A673 (cell line): Measurements from ENCODE around the gene PPFIA2. TPM values are rescaled to one million over a fixed set of nuclear protein-coding genes. Genes with fewer than 3 reads are reported as not detected.

Experiments
- BruUV-seq: library from RNA; stranded (reverse); fragments of 400-500 nt; replicated peaks from 2 replicates; lab custom pipeline; 2021; lab: Mats Ljungman, UMichigan
- CTCF ChIA-PET: fragments of 300-600 bp; sonication (Branson Sonifier 250); formaldehyde crosslinking; loops from one replicate; lab custom pipeline; 2022; ENCODE audit warnings: antibody characterized with exemption; lab: Charles Lee
- POLR2A ChIA-PET: fragments of 300-600 bp; sonication (Branson Sonifier 250); formaldehyde crosslinking; loops from one replicate; lab custom pipeline; 2022; ENCODE audit warnings: antibody characterized with exemption; ENCODE audit not compliant: low non-redundant PET; lab: Charles Lee
- DNase-seq: peaks from one replicate; pipeline ENCODE4 v3.0.0-alpha.2; 2015; ENCODE audit warnings: low spot score
- H3K27ac ChIP-seq: fragments of 200-600 bp; sonication (generic); 2 replicates; pipeline ENCODE4 v1.5.1; 2016; ENCODE audit warnings: mixed run types, low read depth, mild to moderate bottlenecking, mixed read lengths, antibody characterized with exemption, low read length; ENCODE audit not compliant: poor library complexity, severe bottlenecking
- H3K27me3 ChIP-seq: fragments of 200-600 bp; sonication (generic); replicated peaks from 2 replicates; pipeline ENCODE4 v1.6.1; 2017; ENCODE audit warnings: mixed run types, low read depth, mild to moderate bottlenecking, mixed read lengths, antibody characterized with exemption, low read length; ENCODE audit not compliant: insufficient read depth, poor library complexity
- H3K36me3 ChIP-seq: fragments of 200-600 bp; sonication (generic); 2 replicates; pipeline ENCODE4 v1.6.1; 2016; ENCODE audit warnings: mixed run types, mild to moderate bottlenecking, mixed read lengths, antibody characterized with exemption, low read length; ENCODE audit not compliant: insufficient read depth, poor library complexity, severe bottlenecking
- H3K4me1 ChIP-seq: fragments of 200-600 bp; sonication (generic); 2 replicates; pipeline ENCODE4 v1.6.1; 2017; ENCODE audit warnings: mixed run types, mild to moderate bottlenecking, mixed read lengths, antibody characterized with exemption, low read length; ENCODE audit not compliant: insufficient read depth, poor library complexity, severe bottlenecking
- H3K4me3 ChIP-seq: fragments of 200-600 bp; sonication (generic); 2 replicates; pipeline ENCODE4 v1.5.1; 2016; ENCODE audit warnings: low read depth, mixed run types, mild to moderate bottlenecking, mixed read lengths, low read length; ENCODE audit not compliant: poor library complexity, severe bottlenecking
- H3K9me3 ChIP-seq: fragments of 200-600 bp; sonication (generic); 2 replicates; pipeline ENCODE4 v1.6.1; 2016; ENCODE audit warnings: mixed run types, low read depth, mild to moderate bottlenecking, mixed read lengths, antibody characterized with exemption, low read length; ENCODE audit not compliant: poor library complexity, severe bottlenecking
- EZH2 ChIP-seq: fragments of 200-600 bp; sonication (generic); IDR thresholded peaks from 2 replicates; pipeline ENCODE4 v1.6.1; 2017; ENCODE audit warnings: borderline replicate concordance, low read depth, mild to moderate bottlenecking, mixed read lengths, antibody characterized with exemption, low read length; ENCODE audit not compliant: poor library complexity, severe bottlenecking
- intact Hi-C: fragments of 100-400 bp; cut with micrococcal nuclease; formaldehyde crosslinking; loops from one replicate; pipeline ENCODE4 v1.10.0; 2022; ENCODE audit not compliant: unreplicated experiment
- total RNA-seq: library from RNA; stranded (reverse); gene quantifications from 2 replicates; pipeline ENCODE4 v1.2.3, GENCODE V29; 2021
- TF ChIP-seq, protein P1 (sequence below): fragments of 300-800, 200-600 bp; sonication (generic); conservative IDR thresholded peaks from 2 replicates; pipeline ENCODE4 v1.5.1; 2017; ENCODE audit warnings: low read depth, mild to moderate bottlenecking, antibody characterized with exemption, low read length, moderate library complexity, mixed read lengths

Gene PPFIA2
- total RNA-seq, 1 experiment from 2014 or later, result 0.52 TPM

DNA sequence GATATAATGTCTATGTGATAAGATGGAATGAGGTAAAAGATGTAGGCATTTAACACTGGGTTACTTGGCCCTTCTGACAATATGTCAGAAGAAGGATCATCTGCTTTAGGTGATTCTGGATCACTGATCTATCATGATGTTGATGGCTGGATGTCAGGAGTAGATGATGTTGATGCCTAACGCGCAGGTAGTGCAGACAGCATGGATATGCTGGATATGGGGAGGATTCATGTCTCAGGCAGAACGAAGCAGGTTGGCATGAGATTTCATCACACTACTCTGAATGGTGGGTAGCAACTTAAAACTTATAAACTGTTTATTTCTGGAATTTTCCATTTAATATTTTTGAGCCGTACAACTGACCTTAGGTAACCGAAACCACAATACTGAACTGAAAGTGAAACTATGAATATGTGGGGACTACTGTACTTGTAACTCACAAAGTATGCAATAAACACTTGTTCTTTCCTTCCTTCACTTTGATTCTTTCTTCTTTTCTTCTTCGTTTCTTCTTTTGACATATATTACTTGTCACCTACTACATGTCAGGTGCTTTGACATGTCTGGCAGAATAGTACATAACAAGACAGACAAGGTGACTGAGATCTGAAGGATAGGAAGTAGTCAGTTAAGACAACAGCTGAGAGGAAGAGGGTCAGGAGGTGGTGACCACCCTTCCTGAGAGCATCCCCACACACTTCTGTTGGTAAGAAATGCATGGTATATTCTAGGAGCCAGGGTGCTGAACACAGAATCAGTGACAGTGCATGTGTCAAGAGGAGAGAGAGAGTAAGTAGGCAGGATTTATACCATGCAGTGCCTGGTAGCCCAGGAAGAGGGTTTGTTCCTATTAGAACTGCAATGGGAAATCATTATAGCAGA lies 238.8 kb downstream of the PPFIA2 start:
- POLR2A ChIA-PET, result no interaction called here
- Histone ChIP-seq H3K4me3 (no peak overlapping the region), H3K9me3 (no peaks in the 10 kb centered on the region), H3K27me3 (no peaks in the 10 kb centered on the region), H3K36me3 (no peaks in the 10 kb centered on the region), H3K4me1 (no peaks in the 10 kb centered on the region), H3K27ac (no peak overlapping the region)
- TF ChIP-seq EZH2, result no peak
- TF ChIP-seq, protein P1, sequence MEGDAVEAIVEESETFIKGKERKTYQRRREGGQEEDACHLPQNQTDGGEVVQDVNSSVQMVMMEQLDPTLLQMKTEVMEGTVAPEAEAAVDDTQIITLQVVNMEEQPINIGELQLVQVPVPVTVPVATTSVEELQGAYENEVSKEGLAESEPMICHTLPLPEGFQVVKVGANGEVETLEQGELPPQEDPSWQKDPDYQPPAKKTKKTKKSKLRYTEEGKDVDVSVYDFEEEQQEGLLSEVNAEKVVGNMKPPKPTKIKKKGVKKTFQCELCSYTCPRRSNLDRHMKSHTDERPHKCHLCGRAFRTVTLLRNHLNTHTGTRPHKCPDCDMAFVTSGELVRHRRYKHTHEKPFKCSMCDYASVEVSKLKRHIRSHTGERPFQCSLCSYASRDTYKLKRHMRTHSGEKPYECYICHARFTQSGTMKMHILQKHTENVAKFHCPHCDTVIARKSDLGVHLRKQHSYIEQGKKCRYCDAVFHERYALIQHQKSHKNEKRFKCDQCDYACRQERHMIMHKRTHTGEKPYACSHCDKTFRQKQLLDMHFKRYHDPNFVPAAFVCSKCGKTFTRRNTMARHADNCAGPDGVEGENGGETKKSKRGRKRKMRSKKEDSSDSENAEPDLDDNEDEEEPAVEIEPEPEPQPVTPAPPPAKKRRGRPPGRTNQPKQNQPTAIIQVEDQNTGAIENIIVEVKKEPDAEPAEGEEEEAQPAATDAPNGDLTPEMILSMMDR, result no peak
- CTCF ChIA-PET, result no interaction called here
- no TSS peak for BruUV-seq
- intact Hi-C loops, result no loop called here
- no peak for DNase-seq

DNA sequence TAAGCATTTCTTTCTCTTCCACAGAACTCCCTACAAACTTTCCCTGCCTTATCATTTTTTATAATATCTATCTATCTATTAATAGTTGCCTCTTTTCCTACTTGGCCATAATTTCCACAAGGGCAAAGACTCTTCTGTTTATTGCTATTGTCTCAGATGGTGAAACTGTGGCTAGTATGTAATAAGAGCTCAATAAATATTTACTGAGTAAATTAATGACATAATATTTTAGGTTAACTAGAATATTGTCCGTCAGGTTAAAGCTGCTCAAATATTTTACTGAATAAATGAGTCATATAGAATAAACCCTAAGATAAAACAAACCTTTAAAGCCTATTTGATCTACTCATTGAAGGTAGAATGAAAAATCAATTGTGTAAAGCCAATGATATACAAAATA lies 240.5 kb downstream of the PPFIA2 start:
- no peak for DNase-seq
- TF ChIP-seq EZH2, result no peak
- TF ChIP-seq, protein P1, result no peak
- ChIA-PET POLR2A (no interaction called here), CTCF (no interaction called here)
- no TSS peak for BruUV-seq
- Histone ChIP-seq H3K27ac (no peak overlapping the region), H3K36me3 (no peaks in the 10 kb centered on the region), H3K9me3 (no peaks in the 10 kb centered on the region), H3K4me3 (no peak overlapping the region), H3K27me3 (no peaks in the 10 kb centered on the region), H3K4me1 (no peaks in the 10 kb centered on the region)
- intact Hi-C loops, result no loop called here

DNA sequence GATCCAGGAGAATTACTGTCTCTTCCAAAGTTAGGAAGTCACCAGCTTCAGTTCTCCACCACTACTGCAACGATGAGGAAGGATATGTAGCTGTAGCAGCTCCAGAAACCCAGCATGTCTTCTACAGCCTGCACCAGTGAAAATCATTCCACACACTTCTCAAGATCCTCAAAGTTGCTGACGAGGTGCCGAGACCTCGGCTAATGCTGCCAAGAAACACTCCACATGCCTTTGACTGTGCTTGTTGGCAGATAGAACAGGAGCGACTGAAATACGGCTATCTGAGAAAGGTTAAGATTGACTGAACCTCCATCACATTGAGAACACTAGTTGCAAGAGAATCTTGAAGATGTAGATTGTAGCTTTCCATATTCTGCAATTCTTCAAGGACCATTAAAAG lies 241.9 kb downstream of the PPFIA2 start:
- Histone ChIP-seq H3K9me3 (no peaks in the 10 kb centered on the region), H3K27ac (no peak overlapping the region), H3K36me3 (no peaks in the 10 kb centered on the region), H3K27me3 (no peaks in the 10 kb centered on the region), H3K4me3 (no peak overlapping the region), H3K4me1 (no peaks in the 10 kb centered on the region)
- intact Hi-C loops, result no loop called here
- no peak for TF ChIP-seq EZH2
- TF ChIP-seq, protein P1, result no peak
- ChIA-PET CTCF (interaction anchor here (0.6 kb wide), 1 partner anchor 25 kb away, joined by 4 read pairs; no protein-coding TSS in a partner anchor), POLR2A (no interaction called here)
- BruUV-seq, result no TSS peak
- DNase-seq, result no peak
